Aorta (tissue), 5 donors: ENCODE data around the gene PNCK. TPM values are rescaled to one million over a fixed set of nuclear protein-coding genes. Genes with fewer than 3 reads are reported as not detected.

Experiments used
- ATAC-seq: fragments of 200-7000 bp; cut with Tn5 transposase; one replicate; pipeline ENCODE4 v1.9.1; 2022; ENCODE audit warnings: moderate library complexity; ENCODE audit not compliant: low FRiP score
- DNase-seq, 2 donors: peaks; one replicate each; pipeline ENCODE4 v3.0.0-alpha.2; 2020
- H3K27ac ChIP-seq, 2 donors: one replicate each; pipeline ENCODE4 v1.5.1; 2013; ENCODE audit warnings: low read length in 2 of 2, mild to moderate bottlenecking in 2 of 2, moderate library complexity in 2 of 2, control low read depth in 1 of 2, inconsistent platforms in 1 of 2, low read depth in 1 of 2
- H3K27me3 ChIP-seq, 2 donors: one replicate each; pipeline ENCODE4 v1.6.1; 2013; ENCODE audit warnings: control low read depth in 1 of 2, low read length in 1 of 2, mild to moderate bottlenecking in 1 of 2, moderate library complexity in 1 of 2; ENCODE audit not compliant: insufficient read depth in 2 of 2, control insufficient read depth in 1 of 2
- H3K36me3 ChIP-seq, 2 donors: one replicate each; pipeline ENCODE4 v1.6.1; 2013; ENCODE audit warnings: control low read depth in 1 of 2, low read length in 1 of 2, mild to moderate bottlenecking in 1 of 2; ENCODE audit not compliant: insufficient read depth in 2 of 2, control insufficient read depth in 1 of 2
- H3K4me1 ChIP-seq, 2 donors: one replicate each; pipeline ENCODE4 v1.6.1; 2013; ENCODE audit warnings: low read length in 2 of 2, control low read depth in 1 of 2, mild to moderate bottlenecking in 1 of 2, moderate library complexity in 1 of 2; ENCODE audit not compliant: insufficient read depth in 2 of 2, control insufficient read depth in 1 of 2
- H3K4me3 ChIP-seq, 2 donors: one replicate each; pipeline ENCODE4 v1.5.1; 2013; ENCODE audit warnings: low read length in 2 of 2, control low read depth in 1 of 2, mild to moderate bottlenecking in 1 of 2
- H3K9me3 ChIP-seq: one replicate; pipeline ENCODE4 v1.6.1; 2013; ENCODE audit warnings: mild to moderate bottlenecking, low read length; ENCODE audit not compliant: control insufficient read depth
- WGBS, 2 donors: extraction: QIAGEN DNeasy Blood & Tissue Kit; methylation state at CpG; one replicate each; pipeline ENCODE4 v1.1.7; 2013; 5-methylcytosine and 5-hydroxymethylcytosine counted together
- intact Hi-C, 2 donors: fragments of 100-400 bp; cut with DNase I; formaldehyde crosslinking; loops; one replicate each; pipeline versions ENCODE4 v1.14.2 to v1.15.0; 2022
- long read RNA-seq, 2 donors: library from polyadenylated mRNA; unstranded; transcript quantifications; one replicate each; pipeline ENCODE4 v2.0.0, GENCODE V29; 2020 to 2021
- polyA plus RNA-seq, 2 donors: library from polyadenylated mRNA; stranded (reverse); fragments of 200-250 nt; gene quantifications; one replicate each; pipeline ENCODE4 v1.2.3, GENCODE V29; 2013
- total RNA-seq, 2 donors: library from RNA; stranded (reverse); fragmentation: NEBNext Ultra II Directional; extraction: Animal tissue kit (Norgen Biotek cat#: 25700); gene quantifications; one replicate each; pipeline ENCODE4 v1.2.1, GENCODE V29; 2021
- donor health status: healthy with polysubstance abuse.
- donor health status: Bipolar disorder and iron deficiency.
- donor health status: DM: no; HTN: no; CAD: no.
- donor health status: DM: no; HTN: no; CAD: no.
- donor health status: DM: yes; HTN: yes; CAD: no.

Gene PNCK
- total RNA-seq = 1 to 10 TPM; 4.3 to 4.9 TPM
- 1 to 10 TPM in 1 of 2 donors, not detected in 1; 3.0 TPM for polyA plus RNA-seq
- long read RNA-seq, donor 1, partial matches to known transcripts = 0 of 1 reads
- long read RNA-seq, donor 1, other reads (novel, unspliced or antisense) = 1 of 1 reads
- long read RNA-seq, donor 2, partial matches to known transcripts = 1 of 1 reads
- long read RNA-seq, donor 2, other reads (novel, unspliced or antisense) = 0 of 1 reads

GRCh38 chrX:153673428-153674218 is at the start of gene PNCK:
Gene PNCK (minus strand): TSS chrX:153673813. CDS start chrX:153673076, 737 bp downstream.
- DNase-seq = peak in 1 of 2 donors; percentile 69
- WGBS, 2 donors = 7 to 41% methylated on average over 70 to 98 of the region's 98 CpGs
- H3K36me3 ChIP-seq = no peaks in the 10 kb centered on the region
- no peak within 1 kb of the TSS for H3K4me3 ChIP-seq
- no peaks in the 10 kb centered on the region for H3K4me1 ChIP-seq
- no peaks in the 10 kb centered on the region for H3K9me3 ChIP-seq
- ATAC-seq = no peak
- intact Hi-C loops = no loop called here
- H3K27me3 ChIP-seq = no peaks in the 10 kb centered on the region
- H3K27ac ChIP-seq = no peak within 1 kb of the TSS

DNA sequence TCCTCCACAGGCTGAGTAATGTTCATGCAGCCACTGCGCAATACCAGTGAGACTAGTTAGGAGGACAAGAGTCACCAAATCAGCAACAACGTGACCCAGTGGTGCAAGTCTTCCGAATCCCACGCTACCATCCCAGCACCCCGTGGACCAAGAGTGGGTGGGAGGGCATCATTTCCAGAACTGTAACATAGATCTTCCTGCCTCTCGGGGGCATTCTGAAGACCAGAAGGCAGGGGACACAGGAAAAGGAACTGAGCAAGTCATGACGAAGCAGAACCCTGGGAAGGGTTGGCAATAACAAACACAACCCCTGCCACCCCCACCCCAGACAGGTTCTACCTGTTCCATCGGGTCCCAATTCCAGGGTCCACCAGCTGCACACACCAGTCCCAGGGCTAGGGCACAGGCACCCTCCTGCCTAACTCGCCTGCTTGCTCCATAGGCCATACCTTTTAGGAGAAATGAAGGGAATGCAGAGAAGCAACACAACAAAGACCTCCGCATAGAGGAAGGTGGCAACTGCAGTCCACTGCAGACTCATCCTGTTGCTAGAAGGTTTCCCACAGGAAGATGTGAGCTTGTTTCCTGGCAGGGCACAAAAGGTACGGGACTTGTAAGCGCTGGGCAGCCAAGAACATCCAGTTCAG is 49.2 kb upstream of the PNCK start:
- no peaks in the 10 kb centered on the region for H3K27me3 ChIP-seq
- intact Hi-C loops = no loop called here
- no peaks in the 10 kb centered on the region for H3K4me1 ChIP-seq
- H3K9me3 ChIP-seq = no peaks in the 10 kb centered on the region
- DNase-seq (no peak), ATAC-seq (no peak)
- H3K36me3 ChIP-seq = no peaks in the 10 kb centered on the region
- WGBS, 2 donors = 54 to 69% methylated on average over 12 of the region's 12 CpGs
- peak overlapping the region; percentile 35 to 57 for H3K4me3 ChIP-seq
- no peak overlapping the region for H3K27ac ChIP-seq

DNA sequence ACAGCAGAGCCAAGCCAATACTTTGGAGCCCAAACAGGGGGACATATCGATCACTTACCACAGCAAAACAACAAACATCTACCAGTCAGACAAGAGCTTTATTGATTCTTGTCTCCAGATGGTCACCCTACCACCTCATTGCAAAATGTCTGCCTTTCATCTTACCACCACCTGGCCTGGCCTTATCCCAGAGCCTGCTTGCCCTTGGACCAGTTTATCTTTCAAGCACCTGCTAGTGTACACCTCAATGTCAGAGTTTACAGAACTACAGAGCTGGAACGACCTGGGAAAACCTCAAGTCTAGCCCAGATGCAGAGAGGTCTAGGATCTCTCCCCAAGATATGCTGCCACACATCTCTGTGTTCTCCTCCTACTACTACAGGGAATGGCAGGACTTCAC is 46.1 kb upstream of the PNCK start:
- Histone ChIP-seq H3K36me3 (no peaks in the 10 kb centered on the region), H3K9me3 (no peaks in the 10 kb centered on the region), H3K4me3 (no peak overlapping the region), H3K27ac (no peak overlapping the region), H3K4me1 (no peaks in the 10 kb centered on the region), H3K27me3 (no peaks in the 10 kb centered on the region)
- DNase-seq (no peak), ATAC-seq (no peak)
- WGBS, 2 donors = 78 to 86% methylated on average over 2 of the region's 2 CpGs
- intact Hi-C loops = no loop called here

GRCh38 chrX:153719238-153719637 is 45.6 kb upstream of the PNCK start:
- DNase-seq = no peak
- no peak for ATAC-seq
- H3K4me1 ChIP-seq = no peaks in the 10 kb centered on the region
- H3K9me3 ChIP-seq = no peaks in the 10 kb centered on the region
- no peak overlapping the region for H3K27ac ChIP-seq
- no peaks in the 10 kb centered on the region for H3K36me3 ChIP-seq
- no peak overlapping the region for H3K4me3 ChIP-seq
- H3K27me3 ChIP-seq = no peaks in the 10 kb centered on the region
- intact Hi-C loops = no loop called here
- WGBS, 2 donors = 67 to 85% methylated on average over 2 of the region's 2 CpGs

GRCh38 chrX:153717445-153717844 is 43.8 kb upstream of the PNCK start:
- no peak for ATAC-seq
- H3K27me3 ChIP-seq = no peaks in the 10 kb centered on the region
- no peak overlapping the region for H3K4me3 ChIP-seq
- intact Hi-C loops = no loop called here
- no peaks in the 10 kb centered on the region for H3K9me3 ChIP-seq
- DNase-seq = no peak
- H3K36me3 ChIP-seq = no peaks in the 10 kb centered on the region
- no peaks in the 10 kb centered on the region for H3K4me1 ChIP-seq
- no peak overlapping the region for H3K27ac ChIP-seq
- WGBS, 2 donors = 86 to 93% methylated on average over 9 of the region's 9 CpGs

DNA sequence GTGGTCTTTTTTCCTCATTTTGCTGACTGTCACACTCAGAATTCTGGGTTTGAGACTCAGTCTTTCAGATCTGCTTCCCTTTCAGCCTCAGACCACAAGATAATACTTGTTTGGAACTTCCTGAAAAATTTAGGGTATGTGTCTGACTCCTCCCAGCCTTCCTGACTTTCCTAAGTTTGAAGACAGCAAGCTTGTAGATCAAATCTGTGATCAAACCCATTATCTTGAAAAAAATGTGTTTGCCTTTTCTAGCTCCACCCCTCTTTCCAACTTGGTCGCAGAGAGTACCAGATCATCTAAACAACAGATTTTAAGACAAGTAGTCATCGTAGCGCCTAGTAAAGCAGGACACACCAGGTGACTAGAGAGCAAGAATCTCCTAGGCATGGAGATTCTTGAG is 40.6 kb upstream of the PNCK start:
- Histone ChIP-seq H3K4me3 (no peak overlapping the region), H3K36me3 (no peaks in the 10 kb centered on the region), H3K4me1 (no peaks in the 10 kb centered on the region), H3K27ac (no peak overlapping the region), H3K27me3 (no peaks in the 10 kb centered on the region), H3K9me3 (no peaks in the 10 kb centered on the region)
- WGBS, 2 donors = 83 to 88% methylated on average over 3 of the region's 3 CpGs
- intact Hi-C loops = no loop called here
- no peak for ATAC-seq
- no peak for DNase-seq

- DNase-seq = no peak
- no peaks in the 10 kb centered on the region for H3K27me3 ChIP-seq
- H3K4me3 ChIP-seq = no peak overlapping the region
- 84 to 86% methylated on average over 27 of the region's 27 CpGs for WGBS, 2 donors
- no peak for ATAC-seq
- H3K4me1 ChIP-seq = no peaks in the 10 kb centered on the region
- H3K9me3 ChIP-seq = no peaks in the 10 kb centered on the region
- no peaks in the 10 kb centered on the region for H3K36me3 ChIP-seq
- intact Hi-C loops = no loop called here
- no peak overlapping the region for H3K27ac ChIP-seq
Measured at GRCh38 chrX:153709726-153710674, 36.4 kb upstream of the PNCK start.

DNA sequence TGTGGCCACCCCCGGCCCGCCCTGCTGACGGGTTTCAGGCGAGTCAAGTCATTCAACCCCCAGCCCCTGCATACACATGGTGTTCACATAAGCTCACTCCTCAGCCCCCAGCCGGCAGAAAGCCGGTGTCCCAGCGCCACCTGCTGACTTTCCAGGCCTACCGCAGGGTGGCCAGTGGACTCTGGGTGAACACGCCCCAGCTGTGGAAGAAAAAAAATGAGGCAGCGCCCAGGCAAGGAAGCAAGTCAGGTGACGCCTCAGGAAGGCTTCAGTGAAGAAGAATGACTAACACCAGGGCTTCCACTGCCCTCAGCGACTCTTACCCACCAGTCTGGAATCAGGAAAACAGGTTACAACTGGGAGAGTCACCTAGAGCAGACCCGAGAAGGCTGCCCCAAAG is 34.8 kb upstream of the PNCK start:
- Histone ChIP-seq H3K9me3 (no peaks in the 10 kb centered on the region), H3K27me3 (no peaks in the 10 kb centered on the region), H3K4me3 (no peak overlapping the region), H3K27ac (no peak overlapping the region), H3K4me1 (no peaks in the 10 kb centered on the region), H3K36me3 (no peaks in the 10 kb centered on the region)
- DNase-seq (peak in 1 of 2 donors; percentile 74), ATAC-seq (peak; percentile 37)
- 17 to 20% methylated on average over 13 of the region's 13 CpGs for WGBS, 2 donors
- intact Hi-C loops = no loop called here
